WERI-Rb-1 (cell line): ENCODE results near the gene PSEN1.

Experiments used
- DNase-seq: peaks from one replicate; pipeline ENCODE4 v3.0.0-alpha.2; 2020
- H3K27ac ChIP-seq: fragments of 250-450 bp; sonication (Bioruptor Pico); 2 replicates; pipeline ENCODE4 v1.5.1; 2020; ENCODE audit warnings: mild to moderate bottlenecking, moderate library complexity
- H3K27me3 ChIP-seq: fragments of 250-450 bp; sonication (Bioruptor Pico); 2 replicates; pipeline ENCODE4 v1.5.1; 2021; ENCODE audit warnings: mild to moderate bottlenecking, low read depth, moderate library complexity; ENCODE audit not compliant: insufficient read depth, severe bottlenecking
- H3K36me3 ChIP-seq: fragments of 250-450 bp; sonication (Bioruptor Pico); 2 replicates; pipeline ENCODE4 v1.5.1; 2020; ENCODE audit warnings: mild to moderate bottlenecking, moderate library complexity
- H3K4me3 ChIP-seq: 2 replicates; pipeline ENCODE4 v1.5.1; 2011; ENCODE audit warnings: low read depth, mild to moderate bottlenecking, control low read depth, low read length
- H3K9me3 ChIP-seq: fragments of 250-450 bp; sonication (Bioruptor Pico); 2 replicates; pipeline ENCODE4 v1.5.1; 2021; ENCODE audit warnings: mild to moderate bottlenecking, moderate library complexity; ENCODE audit not compliant: severe bottlenecking
- CTCF ChIP-seq: IDR thresholded peaks from 2 replicates; pipeline ENCODE4 v1.5.1; 2011; ENCODE audit warnings: low read depth, mild to moderate bottlenecking, control low read depth, inconsistent platforms, low read length

Gene PSEN1

GRCh38 chr14:73143617-73144016 is 7.3 kb downstream of the PSEN1 start:
- no peak for DNase-seq
- Histone ChIP-seq H3K9me3 (no peaks in the 10 kb centered on the region), H3K4me3 (no peak overlapping the region), H3K36me3 (peaks cover 15% of the 10 kb centered on the region), H3K27ac (no peak overlapping the region), H3K27me3 (no peaks in the 10 kb centered on the region)
- TF ChIP-seq CTCF, result no peak

- no peak for DNase-seq
- TF ChIP-seq CTCF, result no peak
- no peaks in the 10 kb centered on the region for H3K9me3 ChIP-seq
- H3K36me3 ChIP-seq, result peaks cover 30% of the 10 kb centered on the region
- no peak overlapping the region for H3K27ac ChIP-seq
- no peaks in the 10 kb centered on the region for H3K27me3 ChIP-seq
- H3K4me3 ChIP-seq, result no peak overlapping the region
Observed at GRCh38 chr14:73145371-73145770, 9.1 kb downstream of the PSEN1 start.

GRCh38 chr14:73146111-73146510 is 9.8 kb downstream of the PSEN1 start:
- TF ChIP-seq CTCF, result no peak
- no peak overlapping the region for H3K27ac ChIP-seq
- peaks cover 27% of the 10 kb centered on the region for H3K36me3 ChIP-seq
- H3K4me3 ChIP-seq, result no peak overlapping the region
- no peaks in the 10 kb centered on the region for H3K9me3 ChIP-seq
- no peaks in the 10 kb centered on the region for H3K27me3 ChIP-seq
- DNase-seq, result no peak

GRCh38 chr14:73149753-73150152 is 13.4 kb downstream of the PSEN1 start:
- no peaks in the 10 kb centered on the region for H3K27me3 ChIP-seq
- TF ChIP-seq CTCF, result no peak
- H3K27ac ChIP-seq, result no peak overlapping the region
- DNase-seq, result no peak
- H3K36me3 ChIP-seq, result peaks cover 34% of the 10 kb centered on the region
- H3K9me3 ChIP-seq, result no peaks in the 10 kb centered on the region
- no peak overlapping the region for H3K4me3 ChIP-seq

GRCh38 chr14:73153272-73153671 is 17.0 kb downstream of the PSEN1 start:
- Histone ChIP-seq H3K9me3 (no peaks in the 10 kb centered on the region), H3K36me3 (peaks cover 32% of the 10 kb centered on the region), H3K4me3 (no peak overlapping the region), H3K27me3 (no peaks in the 10 kb centered on the region), H3K27ac (no peak overlapping the region)
- DNase-seq, result no peak
- no peak for TF ChIP-seq CTCF

GRCh38 chr14:73162251-73162650 is 25.9 kb downstream of the PSEN1 start:
- H3K9me3 ChIP-seq, result no peaks in the 10 kb centered on the region
- DNase-seq, result no peak
- no peaks in the 10 kb centered on the region for H3K27me3 ChIP-seq
- H3K27ac ChIP-seq, result no peak overlapping the region
- TF ChIP-seq CTCF, result no peak
- H3K36me3 ChIP-seq, result peaks cover 23% of the 10 kb centered on the region
- no peak overlapping the region for H3K4me3 ChIP-seq
